GM12865 (cell line): ENCODE measurements around the gene CISD1.

ENCODE experiments used
- DNase-seq: peaks from one replicate; pipeline ENCODE4 v3.0.0; 2010; ENCODE audit warnings: low read depth
- H3K4me3 ChIP-seq: 2 replicates; pipeline ENCODE4 v1.5.1; 2011; ENCODE audit warnings: mild to moderate bottlenecking, low read depth, low read length, control low read depth
- TF ChIP-seq, protein P1 (sequence below): IDR thresholded peaks from 2 replicates; pipeline ENCODE4 v1.5.1; 2011; ENCODE audit warnings: low read length, control low read depth, low read depth, inconsistent platforms; ENCODE audit not compliant: insufficient read depth; ENCODE audit errors: missing control alignments

The CISD1 gene

DNA sequence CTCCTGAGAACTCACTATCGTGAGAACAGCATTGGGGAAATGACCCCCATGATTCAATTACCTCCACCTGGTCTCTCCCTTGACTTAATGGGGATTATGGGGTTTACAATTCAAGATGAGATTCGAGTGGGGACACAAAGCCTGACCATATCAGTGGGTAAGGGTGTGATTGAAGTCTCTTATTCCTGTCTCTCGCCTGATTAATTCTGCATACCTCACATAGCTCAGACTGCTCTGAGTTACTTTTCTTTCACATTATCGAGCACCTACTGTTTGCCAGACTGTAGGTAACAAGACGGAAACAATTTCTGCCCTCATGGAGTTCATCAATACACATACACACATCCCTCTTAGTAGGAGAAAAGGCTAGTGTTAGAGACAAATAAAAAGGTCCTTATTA, 25.0 kb downstream of the CISD1 start:
- TF ChIP-seq, protein P1, sequence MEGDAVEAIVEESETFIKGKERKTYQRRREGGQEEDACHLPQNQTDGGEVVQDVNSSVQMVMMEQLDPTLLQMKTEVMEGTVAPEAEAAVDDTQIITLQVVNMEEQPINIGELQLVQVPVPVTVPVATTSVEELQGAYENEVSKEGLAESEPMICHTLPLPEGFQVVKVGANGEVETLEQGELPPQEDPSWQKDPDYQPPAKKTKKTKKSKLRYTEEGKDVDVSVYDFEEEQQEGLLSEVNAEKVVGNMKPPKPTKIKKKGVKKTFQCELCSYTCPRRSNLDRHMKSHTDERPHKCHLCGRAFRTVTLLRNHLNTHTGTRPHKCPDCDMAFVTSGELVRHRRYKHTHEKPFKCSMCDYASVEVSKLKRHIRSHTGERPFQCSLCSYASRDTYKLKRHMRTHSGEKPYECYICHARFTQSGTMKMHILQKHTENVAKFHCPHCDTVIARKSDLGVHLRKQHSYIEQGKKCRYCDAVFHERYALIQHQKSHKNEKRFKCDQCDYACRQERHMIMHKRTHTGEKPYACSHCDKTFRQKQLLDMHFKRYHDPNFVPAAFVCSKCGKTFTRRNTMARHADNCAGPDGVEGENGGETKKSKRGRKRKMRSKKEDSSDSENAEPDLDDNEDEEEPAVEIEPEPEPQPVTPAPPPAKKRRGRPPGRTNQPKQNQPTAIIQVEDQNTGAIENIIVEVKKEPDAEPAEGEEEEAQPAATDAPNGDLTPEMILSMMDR, result no peak
- no peak for DNase-seq
- H3K4me3 ChIP-seq, result no peak overlapping the region

DNA sequence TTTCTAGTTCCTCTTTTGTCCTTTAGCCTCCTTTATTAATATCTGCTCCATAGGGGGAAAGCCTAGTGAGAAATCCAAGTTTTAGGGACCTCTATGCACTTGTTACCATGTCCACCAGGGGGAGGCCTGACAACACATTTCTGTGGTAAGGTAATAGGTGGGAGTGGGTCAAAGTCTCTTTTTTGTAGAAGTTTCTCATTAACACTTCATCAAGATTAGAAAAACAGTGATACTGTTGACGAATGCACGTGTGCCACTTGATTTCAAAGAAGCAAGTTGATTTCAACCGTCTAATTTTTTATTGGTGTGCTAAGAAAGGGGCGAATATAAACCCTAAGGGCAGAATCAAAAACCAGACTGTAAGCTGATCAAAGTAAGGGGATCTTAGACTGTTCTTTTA, 30.6 kb downstream of the CISD1 start:
- H3K4me3 ChIP-seq, result no peak overlapping the region
- TF ChIP-seq, protein P1, result peak; percentile 70
- DNase-seq, result peak; percentile 62

DNA sequence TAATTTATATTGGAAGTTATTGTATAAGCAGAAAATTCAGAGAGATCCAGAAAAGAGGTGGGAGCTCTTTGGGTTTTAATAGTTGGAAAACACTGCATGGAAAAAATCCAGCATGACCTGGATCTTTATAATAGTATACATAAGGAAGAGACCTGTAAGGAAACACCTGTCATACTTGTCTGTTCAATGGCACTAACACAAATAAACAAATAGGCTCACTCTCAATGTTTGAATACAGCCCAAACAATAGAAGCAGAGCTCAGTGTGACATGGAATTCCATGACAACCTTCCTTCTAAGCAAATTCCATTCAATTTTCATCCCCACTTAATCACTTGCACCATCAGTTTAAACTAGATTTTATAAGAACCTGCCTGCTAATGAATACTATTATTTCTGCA, 31.7 kb downstream of the CISD1 start:
- TF ChIP-seq, protein P1, result no peak
- DNase-seq, result no peak
- no peak overlapping the region for H3K4me3 ChIP-seq

DNA sequence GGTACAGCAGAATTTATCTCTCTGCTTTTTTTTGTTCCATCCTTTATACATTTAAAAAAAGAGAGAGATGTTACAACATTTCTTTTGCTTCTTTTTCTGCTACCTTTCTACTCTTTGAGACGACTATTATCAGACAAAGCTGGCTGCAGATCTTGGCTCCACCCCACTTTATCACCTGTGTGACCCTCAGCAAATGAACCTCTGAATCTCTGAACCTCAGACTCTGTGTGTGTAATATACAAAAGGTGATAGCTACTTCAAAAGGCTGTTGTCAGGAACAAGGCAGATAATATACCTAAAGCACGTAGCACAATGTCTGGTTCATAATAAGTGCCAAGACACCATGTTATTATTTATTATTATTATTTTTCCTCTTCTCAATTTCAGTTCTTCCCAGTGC, 33.3 kb downstream of the CISD1 start:
- no peak for DNase-seq
- TF ChIP-seq, protein P1, result no peak
- no peak overlapping the region for H3K4me3 ChIP-seq

DNA sequence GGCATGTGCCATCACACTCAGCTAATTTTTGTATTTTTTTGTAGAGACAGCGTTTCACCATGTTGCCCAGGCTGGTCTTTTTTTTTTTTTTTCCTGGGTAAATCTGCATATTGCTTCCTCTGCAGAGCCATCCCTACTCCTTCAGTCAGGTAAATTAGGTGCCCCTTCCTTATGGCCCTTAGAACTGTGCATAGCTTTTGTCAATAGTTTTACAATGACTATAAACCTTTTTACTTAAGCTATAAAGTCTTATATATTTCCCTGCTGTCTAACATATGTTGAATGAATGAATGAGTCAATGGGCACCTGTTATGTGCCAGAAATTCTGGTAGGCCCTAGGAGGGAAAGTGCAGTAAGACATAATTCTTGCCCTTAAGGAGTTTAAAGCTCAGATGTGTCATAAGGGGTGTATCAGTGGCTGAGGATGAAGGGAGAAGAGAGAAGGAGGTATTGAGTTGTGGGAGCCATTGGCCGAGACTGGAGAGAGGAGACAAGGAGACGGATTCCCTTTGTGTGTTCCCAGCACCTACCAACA, 35.2 kb downstream of the CISD1 start:
- DNase-seq, result no peak
- TF ChIP-seq, protein P1, result no peak
- H3K4me3 ChIP-seq, result no peak overlapping the region

DNA sequence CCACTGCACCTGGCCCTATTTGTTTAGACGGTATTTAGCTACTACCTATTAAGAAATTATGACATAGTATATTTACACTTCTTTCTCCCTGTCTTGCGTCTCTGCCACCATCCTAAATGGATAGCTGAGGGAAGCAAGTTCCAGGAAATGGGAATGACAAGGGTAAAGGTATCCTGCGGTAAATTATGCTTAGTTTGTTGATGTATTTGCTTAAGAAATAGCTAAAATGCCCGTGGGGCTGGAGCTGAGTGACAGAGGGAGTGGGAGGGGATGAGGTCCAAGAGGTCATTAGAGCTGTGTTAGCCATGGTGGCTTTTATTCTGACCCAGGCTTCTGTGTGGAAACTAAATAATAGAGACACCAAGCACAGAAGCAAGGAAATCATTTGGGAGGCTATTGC, 36.9 kb downstream of the CISD1 start:
- H3K4me3 ChIP-seq, result no peak overlapping the region
- TF ChIP-seq, protein P1, result no peak
- no peak for DNase-seq

DNA sequence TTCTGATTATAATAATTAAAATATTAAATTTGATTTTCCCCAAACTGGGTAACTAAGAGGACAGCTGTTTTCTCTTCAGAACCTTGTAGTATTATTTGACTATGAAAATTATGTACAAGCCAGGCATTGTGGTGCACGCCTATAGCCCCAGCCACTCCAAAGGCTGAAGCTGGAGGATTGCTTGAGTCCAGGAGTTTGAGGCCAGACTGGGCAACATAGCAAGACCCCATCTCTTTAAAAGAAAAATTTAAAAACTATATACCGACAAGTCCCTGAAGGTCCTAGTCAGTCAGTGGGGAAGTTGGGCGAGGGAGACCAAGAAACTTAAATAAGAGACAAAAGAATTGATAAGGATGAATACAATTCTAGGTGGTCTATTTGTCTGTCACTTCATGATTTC, 38.7 kb downstream of the CISD1 start:
- no peak for DNase-seq
- no peak overlapping the region for H3K4me3 ChIP-seq
- TF ChIP-seq, protein P1, result no peak
